Activated T-cell treated with anti-CD3 and anti-CD28 coated beads, Interleukin-2, amount 50 U/mL, for 72 hours (primary cell): ENCODE data around the gene C1orf53. TPM values are rescaled to one million over a fixed set of nuclear protein-coding genes. Genes with fewer than 3 reads are reported as not detected.

Experiments
- ATAC-seq, 2 donors: fragments of 150-1000 bp; cut with Tn5 transposase; replicated peaks in 1 of 2; 2 replicates each; pipeline ENCODE4 v1.10.0; 2021; ENCODE audit warnings: moderate library complexity in 2 of 2, mild to moderate bottlenecking in 1 of 2
- DNase-seq, 2 donors: peaks; one replicate each; pipeline ENCODE4 v3.0.0; 2021 to 2022; ENCODE audit warnings: mixed read lengths in 1 of 2
- H3K27ac Mint-ChIP-seq: one replicate; pipeline ENCODE4 v1.8.0; 2022; ENCODE audit warnings: mild to moderate bottlenecking, moderate library complexity, mixed read lengths
- H3K27me3 Mint-ChIP-seq: one replicate; pipeline ENCODE4 v1.8.0; 2022; ENCODE audit warnings: low read depth, mixed read lengths
- H3K36me3 Mint-ChIP-seq, 2 donors: one replicate each; pipeline ENCODE4 v1.8.0; 2022; ENCODE audit warnings: mixed read lengths in 2 of 2, mild to moderate bottlenecking in 1 of 2; ENCODE audit not compliant: insufficient read depth in 2 of 2
- H3K4me1 Mint-ChIP-seq: one replicate; pipeline ENCODE4 v1.8.0; 2022; ENCODE audit warnings: low read depth, mixed read lengths
- H3K4me3 Mint-ChIP-seq, 2 donors: one replicate each; pipeline ENCODE4 v1.8.0; 2022; ENCODE audit warnings: mild to moderate bottlenecking in 2 of 2, mixed read lengths in 2 of 2, moderate library complexity in 2 of 2
- H3K9me3 Mint-ChIP-seq, 2 donors: one replicate each; pipeline ENCODE4 v1.8.0; 2022; ENCODE audit warnings: mixed read lengths in 2 of 2
- total RNA-seq, 2 donors: library from RNA; stranded (reverse); gene quantifications; one replicate each; pipeline ENCODE4 v1.2.3, GENCODE V29; 2022

Gene C1orf53
- total RNA-seq, 2 donors from 2014 or later = not detected

- Mint-ChIP-seq H3K9me3 (no peaks in the 10 kb centered on the region), H3K27ac (no peak overlapping the region), H3K4me3 (peak overlapping the region; percentile 92 to 99), H3K36me3 (no peaks in the 10 kb centered on the region), H3K27me3 (peaks cover 99% of the 10 kb centered on the region), H3K4me1 (peaks cover 79% of the 10 kb centered on the region)
- ATAC-seq (peak; percentile 25 to 27), DNase-seq (no peak)
These were observed 8.9 kb downstream of the C1orf53 start for GRCh38 chr1:197911111-197911856.

GRCh38 chr1:197911857-197912696 lies 9.6 kb downstream of the C1orf53 start:
- peak overlapping the region; percentile 92 to 99 for H3K4me3 Mint-ChIP-seq
- H3K27ac Mint-ChIP-seq = no peak overlapping the region
- peaks cover 87% of the 10 kb centered on the region for H3K4me1 Mint-ChIP-seq
- peaks cover 100% of the 10 kb centered on the region for H3K27me3 Mint-ChIP-seq
- no peaks in the 10 kb centered on the region for H3K36me3 Mint-ChIP-seq
- no peak for DNase-seq
- H3K9me3 Mint-ChIP-seq = no peaks in the 10 kb centered on the region
- ATAC-seq = peak in 1 of 2 donors; percentile 16

DNA sequence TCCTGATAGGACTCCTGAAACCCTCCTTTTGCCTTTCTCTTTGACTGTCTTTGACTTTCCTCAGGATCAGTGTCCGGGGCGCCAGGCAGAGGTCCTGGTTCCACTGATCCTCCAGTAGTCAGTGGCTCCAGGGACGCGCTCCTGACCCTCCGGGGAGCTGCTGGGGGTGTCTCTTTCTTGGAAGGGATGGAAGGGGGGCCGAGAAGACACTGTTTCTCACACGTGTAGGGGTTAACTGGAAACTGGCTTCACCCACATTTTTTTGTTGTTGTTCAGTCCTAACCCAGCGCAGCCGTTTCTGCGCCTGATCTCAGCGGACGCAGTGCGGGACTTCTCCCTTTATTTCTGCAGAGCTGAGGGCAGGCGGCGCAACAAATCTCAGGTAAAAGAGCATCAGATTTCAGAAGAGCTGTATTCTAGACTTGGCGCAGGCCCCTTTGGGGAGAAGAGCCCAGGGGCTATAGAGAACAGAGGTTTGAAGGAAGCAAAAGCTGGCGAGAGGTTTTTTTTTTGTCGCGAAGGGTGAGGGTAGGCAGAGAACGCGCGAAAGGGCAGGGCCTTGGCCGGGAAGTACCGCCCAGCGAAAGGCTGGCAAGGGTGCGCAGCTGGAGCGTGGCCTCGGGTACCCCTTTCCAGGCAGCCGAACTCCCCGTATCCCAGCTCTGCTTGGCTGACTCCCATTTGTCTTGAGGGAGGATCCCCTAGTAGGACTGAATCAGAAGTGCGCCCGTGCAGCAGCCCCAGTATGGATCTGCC lies 10.5 kb downstream of the C1orf53 start:
- ATAC-seq (no peak), DNase-seq (no peak)
- H3K36me3 Mint-ChIP-seq = peaks cover 0 to 2% of the 10 kb centered on the region in 2 donors
- peaks cover 93% of the 10 kb centered on the region for H3K4me1 Mint-ChIP-seq
- peak overlapping the region; percentile 92 to 99 for H3K4me3 Mint-ChIP-seq
- no peaks in the 10 kb centered on the region for H3K9me3 Mint-ChIP-seq
- H3K27me3 Mint-ChIP-seq = peaks cover 100% of the 10 kb centered on the region
- H3K27ac Mint-ChIP-seq = no peak overlapping the region

- no peak overlapping the region for H3K27ac Mint-ChIP-seq
- peaks cover 93% of the 10 kb centered on the region for H3K4me1 Mint-ChIP-seq
- peaks cover 2% of the 10 kb centered on the region in 2 donors for H3K36me3 Mint-ChIP-seq
- no peaks in the 10 kb centered on the region for H3K9me3 Mint-ChIP-seq
- no peak for ATAC-seq
- DNase-seq = no peak
- H3K4me3 Mint-ChIP-seq = peak overlapping the region; percentile 92 to 99
- H3K27me3 Mint-ChIP-seq = peaks cover 100% of the 10 kb centered on the region
These were observed 11.3 kb downstream of the C1orf53 start for GRCh38 chr1:197913495-197914276.

DNA sequence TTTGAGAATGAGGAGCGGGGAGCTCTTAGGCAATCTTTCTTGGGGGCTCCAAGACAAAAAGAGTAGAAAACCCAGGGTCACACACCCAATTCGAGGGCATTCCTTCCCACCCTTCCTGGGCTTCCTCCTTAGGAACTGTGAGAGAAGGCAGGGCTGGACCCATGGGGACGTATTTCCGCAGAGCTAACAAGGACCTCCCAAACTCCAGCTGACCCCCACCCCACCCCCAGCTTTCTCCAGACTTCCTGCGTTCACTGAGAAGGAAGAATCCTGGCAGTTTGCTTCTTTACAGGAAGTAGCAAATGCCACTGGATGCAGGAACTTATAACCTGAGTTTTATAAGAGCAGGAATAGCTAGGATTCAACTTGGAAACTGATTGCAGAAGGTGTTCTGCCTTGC lies 12.1 kb downstream of the C1orf53 start:
- ATAC-seq = no peak
- no peaks in the 10 kb centered on the region for H3K9me3 Mint-ChIP-seq
- H3K4me1 Mint-ChIP-seq = peaks cover 93% of the 10 kb centered on the region
- peaks cover 2% of the 10 kb centered on the region in 2 donors for H3K36me3 Mint-ChIP-seq
- H3K27me3 Mint-ChIP-seq = peaks cover 100% of the 10 kb centered on the region
- no peak overlapping the region for H3K4me3 Mint-ChIP-seq
- DNase-seq = no peak
- H3K27ac Mint-ChIP-seq = no peak overlapping the region

GRCh38 chr1:197915260-197915861 lies 12.9 kb downstream of the C1orf53 start:
- no peak for ATAC-seq
- H3K27me3 Mint-ChIP-seq = peaks cover 100% of the 10 kb centered on the region
- H3K4me1 Mint-ChIP-seq = peaks cover 93% of the 10 kb centered on the region
- peaks cover 2% of the 10 kb centered on the region in 2 donors for H3K36me3 Mint-ChIP-seq
- peak overlapping the region; percentile 85 to 88 for H3K4me3 Mint-ChIP-seq
- no peaks in the 10 kb centered on the region for H3K9me3 Mint-ChIP-seq
- no peak for DNase-seq
- no peak overlapping the region for H3K27ac Mint-ChIP-seq

GRCh38 chr1:197915862-197916499 lies 13.6 kb downstream of the C1orf53 start:
- no peak overlapping the region for H3K27ac Mint-ChIP-seq
- no peak for DNase-seq
- no peak for ATAC-seq

GRCh38 chr1:197916500-197916983 lies 14.1 kb downstream of the C1orf53 start:
- Mint-ChIP-seq H3K36me3 (peaks cover 2% of the 10 kb centered on the region in 2 donors), H3K27ac (no peak overlapping the region)
- no peak for ATAC-seq

More at GRCh38 chr1:197915862-197916499, 13.6 kb downstream of the C1orf53 start:
- Mint-ChIP-seq H3K36me3 (peaks cover 2% of the 10 kb centered on the region in 2 donors), H3K4me1 (peaks cover 95% of the 10 kb centered on the region), H3K4me3 (peak overlapping the region; percentile 85 to 88), H3K9me3 (no peaks in the 10 kb centered on the region), H3K27me3 (peaks cover 100% of the 10 kb centered on the region)

DNA sequence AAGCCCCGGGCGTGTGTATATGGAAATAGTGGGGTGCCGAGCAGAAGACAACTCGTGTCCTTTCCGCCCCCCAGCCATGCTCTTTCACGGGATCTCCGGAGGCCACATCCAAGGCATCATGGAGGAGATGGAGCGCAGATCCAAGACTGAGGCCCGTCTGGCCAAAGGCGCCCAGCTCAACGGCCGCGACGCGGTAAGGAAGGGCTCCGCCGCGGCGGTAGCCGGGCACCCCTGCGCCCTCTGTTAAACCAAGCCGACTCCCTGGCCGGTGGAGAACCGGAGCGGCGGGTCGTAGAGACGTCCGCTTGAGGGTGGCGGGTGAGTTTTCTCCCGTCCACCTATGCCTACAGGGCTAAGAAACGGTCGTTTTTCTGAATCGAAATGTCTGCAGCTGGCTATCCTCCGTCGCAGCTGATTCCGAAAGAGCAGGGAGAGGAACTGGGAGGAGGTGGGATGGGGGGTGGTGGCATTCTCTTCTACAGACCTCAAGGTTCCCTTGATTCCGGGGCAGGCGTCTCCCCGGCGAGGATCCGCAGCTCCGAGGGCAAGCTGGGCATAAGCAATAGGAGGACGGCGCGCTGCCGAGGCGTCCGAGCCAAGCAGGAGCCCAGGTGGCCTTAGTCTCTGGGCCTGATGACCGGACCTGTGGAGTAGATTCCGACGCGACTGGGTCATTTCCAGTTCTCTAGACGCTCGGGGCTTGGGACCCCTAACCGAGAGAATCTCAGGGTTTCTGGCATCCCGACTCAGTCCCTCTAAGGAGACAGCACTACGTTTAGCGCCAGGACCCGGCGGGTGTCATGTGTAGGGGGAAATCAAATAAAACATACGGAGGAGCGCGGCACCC lies 15.6 kb downstream of the C1orf53 start:
- Mint-ChIP-seq H3K9me3 (no peaks in the 10 kb centered on the region), H3K27ac (peak overlapping the region; percentile 54), H3K4me1 (peaks cover 80% of the 10 kb centered on the region), H3K36me3 (peaks cover 2% of the 10 kb centered on the region in 2 donors), H3K27me3 (peaks cover 100% of the 10 kb centered on the region), H3K4me3 (peak overlapping the region; percentile 85 to 88)
- no peak for DNase-seq
- ATAC-seq = peak; percentile 27 to 46

More at GRCh38 chr1:197916500-197916983, 14.1 kb downstream of the C1orf53 start:
- Mint-ChIP-seq H3K4me3 (peak overlapping the region; percentile 85 to 88), H3K9me3 (no peaks in the 10 kb centered on the region), H3K4me1 (peaks cover 95% of the 10 kb centered on the region), H3K27me3 (peaks cover 100% of the 10 kb centered on the region)
- no peak for DNase-seq

GRCh38 chr1:197918807-197919345 lies 16.4 kb downstream of the C1orf53 start:
- ATAC-seq (no peak), DNase-seq (no peak)
- H3K4me1 Mint-ChIP-seq = peaks cover 72% of the 10 kb centered on the region
- peak overlapping the region; percentile 85 to 88 for H3K4me3 Mint-ChIP-seq
- H3K27ac Mint-ChIP-seq = no peak overlapping the region
- H3K27me3 Mint-ChIP-seq = peaks cover 97% of the 10 kb centered on the region
- no peaks in the 10 kb centered on the region for H3K9me3 Mint-ChIP-seq
- H3K36me3 Mint-ChIP-seq = peaks cover 2% of the 10 kb centered on the region in 2 donors
